K562 (cell line): ENCODE results near the gene MND1. TPM values are rescaled to one million over a fixed set of nuclear protein-coding genes. Genes with fewer than 3 reads are reported as not detected.

ENCODE experiments used
- ADNP ChIP-seq: fragments of 200-800 bp; sonication (Bioruptor generic); IDR thresholded peaks from 2 replicates; pipeline ENCODE4 v1.6.1; 2016; ENCODE audit warnings: missing genetic modification characterization, missing compliant biosample characterization
- ATF7 ChIP-seq: fragments of 450-650 bp; IDR thresholded peaks from 2 replicates; pipeline ENCODE4 v1.7.1; 2014; ENCODE audit warnings: mild to moderate bottlenecking, moderate library complexity
- CBX8 ChIP-seq: fragments of 200-600 bp; sonication (generic); IDR thresholded peaks from 2 replicates; pipeline ENCODE4 v1.6.1; 2012; ENCODE audit warnings: borderline replicate concordance, mixed run types, low read depth, mild to moderate bottlenecking, moderate library complexity, mixed read lengths, low read length, control low read depth, inconsistent platforms; ENCODE audit not compliant: poor library complexity, severe bottlenecking; ENCODE audit errors: extremely low read depth
- CLOCK ChIP-seq: fragments of 250-450 bp; sonication (Bioruptor Pico); IDR thresholded peaks from 2 replicates; pipeline ENCODE4 v1.4.0; 2020; ENCODE audit warnings: mild to moderate bottlenecking, moderate library complexity, borderline replicate concordance
- CTBP1 ChIP-seq: fragments of 450-650 bp; IDR thresholded peaks from 2 replicates; pipeline ENCODE4 v1.6.1; 2016; ENCODE audit warnings: borderline replicate concordance
- DPF2 ChIP-seq: fragments of 450-650 bp; IDR thresholded peaks from 2 replicates; pipeline ENCODE4 v1.6.1; 2016
- EHMT2 ChIP-seq: fragments of 450-650 bp; IDR thresholded peaks from 2 replicates; pipeline ENCODE4 v1.6.1; 2018; ENCODE audit warnings: antibody characterized with exemption
- ETV5 ChIP-seq: sonication (generic); formaldehyde crosslinking; IDR thresholded peaks from 2 replicates; pipeline ENCODE4 v1.4.0; 2020; ENCODE audit warnings: low read depth, mild to moderate bottlenecking, missing genetic modification reagents
- FOXJ2 ChIP-seq: fragments of 200-800 bp; sonication (Bioruptor generic); IDR thresholded peaks from 2 replicates; pipeline ENCODE4 v1.6.1; 2016; ENCODE audit warnings: missing genetic modification characterization, missing compliant biosample characterization
- FOXM1 ChIP-seq, 2 experiments: fragments of 450-650 bp in 1 of 2; sonication (generic) in 1 of 2; formaldehyde crosslinking in 1 of 2; IDR thresholded peaks; 2 replicates each; pipeline versions ENCODE4 v1.6.1 to v1.9.0; 2017 to 2022; ENCODE audit warnings: low read depth in 2 of 2, mild to moderate bottlenecking in 2 of 2, missing genetic modification reagents in 1 of 2, moderate library complexity in 1 of 2
- HCFC1 ChIP-seq: IDR thresholded peaks from 2 replicates; pipeline ENCODE4 v1.6.1; 2012; ENCODE audit warnings: low read depth, low read length, improper control_type of control experiment
- IRF2 ChIP-seq: sonication (generic); formaldehyde crosslinking; IDR thresholded peaks from 2 replicates; pipeline ENCODE4 v1.8.1; 2022; ENCODE audit warnings: mild to moderate bottlenecking, missing genetic modification reagents
- JUN ChIP-seq, 2 experiments: sonication (generic) in 1 of 2; formaldehyde crosslinking in 1 of 2; IDR thresholded peaks; 2 replicates each; pipeline versions ENCODE4 v1.6.1 to v1.8.0; 2012 to 2022; ENCODE audit warnings: borderline replicate concordance in 2 of 2, mild to moderate bottlenecking in 2 of 2, improper control_type of control experiment in 1 of 2, low read depth in 1 of 2, low read length in 1 of 2, missing genetic modification reagents in 1 of 2
- LEF1 ChIP-seq: fragments of 450-650 bp; IDR thresholded peaks from 2 replicates; pipeline ENCODE4 v1.6.1; 2016; ENCODE audit warnings: mild to moderate bottlenecking
- MEF2D ChIP-seq: conservative IDR thresholded peaks from 2 replicates; pipeline ENCODE4 v1.6.1; 2016; ENCODE audit warnings: low read depth, missing genetic modification characterization, missing compliant biosample characterization
- MEIS2 ChIP-seq: fragments of 450-650 bp; IDR thresholded peaks from 2 replicates; pipeline ENCODE4 v1.6.1; 2014; ENCODE audit warnings: mild to moderate bottlenecking; ENCODE audit not compliant: partially characterized antibody
- MTF1 ChIP-seq: fragments of 250-450 bp; sonication (Bioruptor Pico); IDR thresholded peaks from 2 replicates; pipeline ENCODE4 v1.9.0; 2021; ENCODE audit warnings: moderate library complexity, mild to moderate bottlenecking, inconsistent platforms, borderline replicate concordance
- NCOA1 ChIP-seq: fragments of 450-650 bp; IDR thresholded peaks from 2 replicates; pipeline ENCODE4 v1.6.1; 2016; ENCODE audit warnings: low read depth
- SMARCA4 ChIP-seq: fragments of 450-650 bp; IDR thresholded peaks from 2 replicates; pipeline ENCODE4 v1.6.1; 2016
- SPI1 ChIP-seq: IDR thresholded peaks from 2 replicates; pipeline ENCODE4 v1.6.1; 2011; ENCODE audit warnings: low read depth, low read length, control low read depth, borderline replicate concordance
- TARDBP ChIP-seq: fragments of 450-650 bp; IDR thresholded peaks from 2 replicates; pipeline ENCODE4 v1.6.1; 2016
- ZFX ChIP-seq: sonication (generic); formaldehyde crosslinking; IDR thresholded peaks from 2 replicates; pipeline ENCODE4 v1.8.0; 2022; ENCODE audit warnings: mild to moderate bottlenecking, missing genetic modification reagents, moderate library complexity
- ZNF584 ChIP-seq: fragments of 200-800 bp; sonication (Bioruptor generic); IDR thresholded peaks from 2 replicates; pipeline ENCODE4 v1.6.1; 2016; ENCODE audit warnings: low read depth, mild to moderate bottlenecking, missing genetic modification characterization, missing compliant biosample characterization
- polyA plus RNA-seq, 8 experiments: library from polyadenylated mRNA; depleted of rRNA in 4 of 8; stranded (reverse) in 5 of 8; unstranded in 3 of 8; fragments of >200 nt; fragmentation: Nextera tagmentation in 2 of 8; fragmentation: Illumina TruSeq in 1 of 8; extraction: Ambion mirVana in 2 of 8; extraction: Trizol in 1 of 8; gene quantifications; 2 replicates each; pipeline versions ENCODE4 v1.2.1 to v1.2.3, GENCODE V29; 2011 to 2014; ENCODE audit warnings: inconsistent platforms in 1 of 8, missing spikeins in 1 of 8
- total RNA-seq, 7 experiments: library from RNA; depleted of rRNA in 6 of 7; stranded (reverse); fragments of >200 nt in 6 of 7; fragmentation: Illumina TruSeq in 2 of 7; extraction: Trizol in 2 of 7; gene quantifications; 2 replicates each; pipeline versions ENCODE4 v1.2.1 to v1.2.3, GENCODE V29; 2011 to 2021; ENCODE audit warnings: low replicate concordance in 1 of 7
- TF ChIP-seq, protein P1 (sequence below): fragments of 450-650 bp; IDR thresholded peaks from 2 replicates; pipeline ENCODE4 v1.6.1; 2016
- TF ChIP-seq, protein P2 (sequence below): fragments of 250-450 bp; sonication (Bioruptor Pico); IDR thresholded peaks from 2 replicates; pipeline ENCODE4 v1.4.0; 2020; ENCODE audit warnings: borderline replicate concordance

MND1 gene
- total and polyA plus RNA-seq, 9 of the 15 experiments (the other 6 are each of a cell fraction or from before 2014, with no cell fraction given) = 35.3 to 94.1 (median 59.9) TPM

- no peak for TF ChIP-seq CLOCK (CRISPR knock-in tag)
- TF ChIP-seq ATF7 = peak; percentile 72
- peak; percentile 26; the same call in 1 of the 2 replicates for TF ChIP-seq LEF1
- 0 out of 2 replicates have a peak, but pooled peaks have one; percentile 57 for TF ChIP-seq ZNF584 (CRISPR knock-in tag)
- TF ChIP-seq FOXJ2 (tag) = no peak
- peak; percentile 98 for TF ChIP-seq SPI1
- no peak for TF ChIP-seq IRF2
- TF ChIP-seq ADNP (tag) = 0 out of 2 replicates have a peak, but pooled peaks have one; percentile 17
- peak; percentile 76 for TF ChIP-seq JUN (IDR thresholded peaks at IDR 0.05; ENCODE audit: borderline replicate concordance, low read depth, low read length)
- no peak for TF ChIP-seq JUN (CRISPR knock-in tag; IDR thresholded peaks at IDR 0.05; ENCODE audit: borderline replicate concordance)
- TF ChIP-seq ZFX (CRISPR knock-in tag) = no peak
- peak; percentile 59 for TF ChIP-seq FOXM1 (IDR thresholded peaks at IDR 0.05; ENCODE audit: low read depth)
- no peak for TF ChIP-seq FOXM1 (CRISPR knock-in tag; IDR thresholded peaks at IDR 0.05; ENCODE audit: low read depth)
- TF ChIP-seq MEIS2 = peak; percentile 69
- TF ChIP-seq DPF2 = peak; percentile 69
- TF ChIP-seq CBX8 = no peak
- TF ChIP-seq SMARCA4 = peak; percentile 78
- TF ChIP-seq, protein P1, sequence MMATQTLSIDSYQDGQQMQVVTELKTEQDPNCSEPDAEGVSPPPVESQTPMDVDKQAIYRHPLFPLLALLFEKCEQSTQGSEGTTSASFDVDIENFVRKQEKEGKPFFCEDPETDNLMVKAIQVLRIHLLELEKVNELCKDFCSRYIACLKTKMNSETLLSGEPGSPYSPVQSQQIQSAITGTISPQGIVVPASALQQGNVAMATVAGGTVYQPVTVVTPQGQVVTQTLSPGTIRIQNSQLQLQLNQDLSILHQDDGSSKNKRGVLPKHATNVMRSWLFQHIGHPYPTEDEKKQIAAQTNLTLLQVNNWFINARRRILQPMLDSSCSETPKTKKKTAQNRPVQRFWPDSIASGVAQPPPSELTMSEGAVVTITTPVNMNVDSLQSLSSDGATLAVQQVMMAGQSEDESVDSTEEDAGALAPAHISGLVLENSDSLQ = peak; percentile 92
- TF ChIP-seq, protein P2, sequence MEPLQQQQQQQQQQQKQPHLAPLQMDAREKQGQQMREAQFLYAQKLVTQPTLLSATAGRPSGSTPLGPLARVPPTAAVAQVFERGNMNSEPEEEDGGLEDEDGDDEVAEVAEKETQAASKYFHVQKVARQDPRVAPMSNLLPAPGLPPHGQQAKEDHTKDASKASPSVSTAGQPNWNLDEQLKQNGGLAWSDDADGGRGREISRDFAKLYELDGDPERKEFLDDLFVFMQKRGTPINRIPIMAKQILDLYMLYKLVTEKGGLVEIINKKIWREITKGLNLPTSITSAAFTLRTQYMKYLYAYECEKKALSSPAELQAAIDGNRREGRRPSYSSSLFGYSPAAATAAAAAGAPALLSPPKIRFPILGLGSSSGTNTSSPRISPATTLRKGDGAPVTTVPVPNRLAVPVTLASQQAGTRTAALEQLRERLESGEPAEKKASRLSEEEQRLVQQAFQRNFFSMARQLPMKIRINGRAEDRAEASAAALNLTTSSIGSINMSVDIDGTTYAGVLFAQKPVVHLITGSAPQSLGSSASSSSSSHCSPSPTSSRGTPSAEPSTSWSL (CRISPR knock-in tag) = no peak
- TF ChIP-seq ETV5 (CRISPR knock-in tag) = 0 out of 2 replicates have a peak, but pooled peaks have one; percentile 52
- TF ChIP-seq EHMT2 = no peak
- TF ChIP-seq HCFC1 = no peak
- TF ChIP-seq TARDBP = peak; percentile 28; the same call in 1 of the 2 replicates
- peak; percentile 41; the same call in 1 of the 2 replicates for TF ChIP-seq CTBP1
- TF ChIP-seq MTF1 (CRISPR knock-in tag) = no peak
- peak; percentile 91 for TF ChIP-seq MEF2D
- 0 out of 2 replicates have a peak, but pooled peaks have one; percentile 47 for TF ChIP-seq NCOA1
Observed at GRCh38 chr4:153341575-153342090, 2.9 kb upstream of the MND1 start (continued).
